HG02571 (cell line): ENCODE data around the gene ZMIZ2.
A peak's percentile ranks its signal among the peaks of the same experiment; 100 is the strongest.
"Not testable (repeated sequence)": the region's sequence is repeated elsewhere in the genome, so short reads cannot be mapped to it uniquely, and the experiment has no call there.

ENCODE experiments used
- ATAC-seq: cut with Tn5 transposase; IDR thresholded peaks from one replicate; pipeline ENCODE4 v1.9.1; 2021; ENCODE audit warnings: mild to moderate bottlenecking, moderate library complexity; ENCODE audit not compliant: unreplicated experiment

The ZMIZ2 gene

GRCh38 chr7:44727158-44727936, 21.3 kb upstream of the ZMIZ2 start:
- no peak for ATAC-seq

- ATAC-seq: no peak
Observed at GRCh38 chr7:44727937-44728262, 20.7 kb upstream of the ZMIZ2 start.

- no peak for ATAC-seq
Observed at GRCh38 chr7:44729949-44730590, 18.6 kb upstream of the ZMIZ2 start.

GRCh38 chr7:44732971-44733370, 15.7 kb upstream of the ZMIZ2 start:
- not testable (repeated sequence) for ATAC-seq

GRCh38 chr7:44733708-44734481, 14.8 kb upstream of the ZMIZ2 start:
- no peak for ATAC-seq

GRCh38 chr7:44735403-44736165, 13.1 kb upstream of the ZMIZ2 start:
- ATAC-seq: no peak

GRCh38 chr7:44736896-44737295, 11.8 kb upstream of the ZMIZ2 start:
- ATAC-seq: no peak

- no peak for ATAC-seq
Observed at GRCh38 chr7:44738051-44738723, 10.5 kb upstream of the ZMIZ2 start.

GRCh38 chr7:44738876-44739665, 9.6 kb upstream of the ZMIZ2 start:
- ATAC-seq: no peak

GRCh38 chr7:44740055-44740454, 8.6 kb upstream of the ZMIZ2 start:
- ATAC-seq: no peak

- ATAC-seq: no peak
Observed at GRCh38 chr7:44743750-44744149, 4.9 kb upstream of the ZMIZ2 start.

GRCh38 chr7:44748948-44749731, 493 bp downstream of the ZMIZ2 start:
- ATAC-seq: peak; percentile 11

- ATAC-seq: no peak
Observed at GRCh38 chr7:44749992-44750391, 1.3 kb downstream of the ZMIZ2 start.

GRCh38 chr7:44750424-44750823, 1.8 kb downstream of the ZMIZ2 start:
- no peak for ATAC-seq

GRCh38 chr7:44750921-44751571, 2.4 kb downstream of the ZMIZ2 start:
- peak; percentile 48 for ATAC-seq

- no peak for ATAC-seq
Observed at GRCh38 chr7:44752822-44753221, 4.2 kb downstream of the ZMIZ2 start.

GRCh38 chr7:44754802-44755697, 6.4 kb downstream of the ZMIZ2 start:
- no peak for ATAC-seq
